UCSD-AML1 (cell line): Measurements from ENCODE around the gene TACR3.
"Not testable (repeated sequence)": the region's sequence is repeated elsewhere in the genome, so short reads cannot be mapped to it uniquely, and the experiment has no call there.

Experiments
- DNase-seq: peaks from one replicate; lab custom pipeline; 2025; ENCODE audit not compliant: unreplicated experiment; lab: John Stamatoyannopoulos, UW

TACR3 gene

DNA sequence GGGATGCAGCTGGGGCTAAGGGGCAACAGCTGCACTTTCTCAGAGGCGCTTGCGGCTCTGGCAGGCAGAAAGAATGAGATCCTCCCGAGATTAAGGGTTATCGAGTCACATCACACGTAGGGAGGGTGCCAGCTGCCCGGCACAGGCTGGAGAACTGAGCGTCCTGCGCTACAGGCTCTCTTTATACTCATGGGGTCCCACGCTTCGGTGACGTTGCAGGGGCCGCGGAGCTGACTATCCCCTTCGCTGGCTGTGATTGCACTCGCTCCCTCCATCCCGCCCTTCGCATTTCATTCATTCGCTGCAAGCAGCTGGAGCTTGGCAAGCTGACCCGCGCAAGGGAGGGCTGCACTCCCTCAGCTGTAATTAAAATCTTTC, at the start of gene TACR3:
TSS of gene TACR3 (minus strand) at position 156 of the 378 bp plus-strand sequence. CDS start 310 bp downstream, outside the sequence.
- no peak for DNase-seq

DNA sequence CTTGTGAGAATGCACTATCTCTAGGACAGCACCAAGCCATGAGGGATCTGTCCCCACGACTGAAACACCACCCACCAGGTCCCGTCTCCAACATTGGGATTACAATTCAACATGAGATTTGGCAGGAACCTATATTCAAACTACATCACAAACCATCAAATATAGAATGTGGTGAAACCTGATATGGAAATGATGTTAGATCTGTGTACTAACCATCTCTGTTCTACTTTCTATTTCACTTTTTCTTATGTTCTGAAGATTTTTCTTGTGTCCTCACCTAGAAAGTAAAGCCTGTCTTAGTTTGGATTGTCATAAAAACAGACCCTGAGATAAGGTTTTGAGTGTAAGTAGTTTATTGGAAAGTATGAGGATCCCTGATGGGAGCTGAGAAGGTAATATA, 37.8 kb upstream of the TACR3 start:
- no peak for DNase-seq

GRCh38 chr4:103756741-103757140, 37.0 kb upstream of the TACR3 start:
- no peak for DNase-seq

DNA sequence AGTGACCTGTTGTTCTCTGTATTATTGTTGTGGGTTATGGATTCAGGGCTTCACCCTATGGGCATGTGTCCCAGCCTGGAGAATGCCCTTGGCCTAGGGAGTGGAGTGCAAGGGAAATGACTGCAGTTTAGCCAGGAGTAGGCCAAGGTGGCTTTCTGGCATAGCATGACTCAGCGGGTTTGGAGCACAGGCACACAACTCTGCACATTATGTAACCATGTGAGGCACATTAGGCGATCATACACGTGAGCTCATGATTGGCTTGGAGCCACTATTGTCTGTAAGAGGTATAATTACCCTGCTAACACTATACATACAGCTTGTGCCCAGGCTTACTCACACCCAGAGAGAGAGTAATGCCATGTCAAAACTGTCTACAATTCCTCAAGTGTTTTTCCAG, 35.1 kb upstream of the TACR3 start:
- no peak for DNase-seq

GRCh38 chr4:103753868-103754653, 34.3 kb upstream of the TACR3 start:
- no peak for DNase-seq

GRCh38 chr4:103723150-103723549, 3.4 kb upstream of the TACR3 start:
- DNase-seq: not testable (repeated sequence)

DNA sequence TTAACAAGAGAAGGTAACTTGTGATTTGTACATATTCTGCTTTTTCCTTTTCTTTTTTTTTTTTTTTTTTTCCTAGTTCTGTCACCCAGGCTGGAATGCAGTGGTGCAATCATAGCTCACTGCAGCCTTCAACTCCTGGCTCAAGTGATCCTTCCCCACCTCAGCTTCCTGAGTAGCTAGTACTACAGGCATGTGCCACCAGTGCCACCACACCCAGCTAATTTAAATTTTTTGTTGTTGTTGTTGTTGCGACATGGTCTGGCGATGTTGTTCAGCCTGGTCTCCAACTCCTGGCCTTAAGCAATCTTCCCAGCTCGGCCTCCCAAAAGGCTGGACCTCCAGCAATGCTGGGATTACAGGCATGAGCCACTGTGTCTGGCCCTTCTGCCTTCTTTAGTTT, 1.5 kb upstream of the TACR3 start:
- DNase-seq: no peak

GRCh38 chr4:103720661-103721060, 876 bp upstream of the TACR3 start:
- DNase-seq: no peak

DNA sequence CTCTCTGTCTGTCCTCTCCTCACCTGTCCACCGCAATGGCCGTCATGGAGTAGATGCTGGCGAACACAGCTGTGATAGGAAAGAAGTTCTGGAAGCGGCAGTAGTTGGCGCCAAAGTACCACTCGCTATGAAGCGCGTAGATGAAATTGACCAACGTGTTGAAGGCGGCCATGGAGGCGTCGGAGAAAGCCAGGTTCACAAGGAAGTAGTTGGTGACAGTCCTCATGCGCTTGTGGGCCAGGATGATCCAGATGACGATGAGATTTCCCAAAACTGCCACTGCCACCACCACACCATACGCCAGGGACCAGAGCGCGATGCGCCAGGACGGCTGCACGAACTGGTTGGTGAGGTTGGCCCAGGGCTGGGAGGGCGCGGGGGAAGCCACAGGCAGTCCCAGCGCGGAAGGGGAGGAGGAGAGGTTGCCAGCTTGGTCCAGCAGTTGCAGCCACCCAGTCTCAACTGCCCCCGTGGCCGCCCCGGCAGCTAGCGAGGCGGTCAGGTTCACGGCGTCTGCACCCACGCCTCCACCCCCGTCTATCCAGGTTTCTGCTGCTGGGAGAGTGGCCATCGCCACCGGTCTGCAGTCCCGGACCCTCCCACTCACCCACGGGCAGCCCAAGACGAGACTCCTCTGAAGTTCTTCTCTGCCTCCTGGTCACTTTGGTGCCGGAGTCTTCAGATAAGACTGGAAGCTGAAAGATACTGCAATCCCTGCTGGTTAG, 518 bp downstream of the TACR3 start:
- no peak for DNase-seq

- no peak for DNase-seq
Observed at GRCh38 chr4:103692615-103693014, 27.2 kb downstream of the TACR3 start.

DNA sequence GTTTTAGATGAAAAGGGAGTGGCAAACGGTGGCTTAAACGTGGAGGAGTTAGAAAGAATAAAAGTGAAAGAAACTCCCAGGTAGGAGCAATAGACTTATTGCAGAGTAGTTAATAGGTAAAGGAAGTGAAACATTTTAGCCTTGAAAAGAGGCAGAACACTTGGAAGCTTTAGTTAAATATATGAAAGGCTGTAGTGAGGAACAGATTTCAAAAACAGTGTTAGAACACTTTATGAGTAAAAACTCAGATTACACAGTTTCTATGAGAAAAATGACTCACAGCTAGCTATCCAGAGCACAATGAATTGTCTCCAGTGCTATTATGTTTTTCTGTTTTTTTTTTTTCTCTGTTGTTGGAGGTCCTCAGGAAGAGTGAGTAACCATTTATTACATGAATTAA, 45.8 kb downstream of the TACR3 start:
- no peak for DNase-seq

GRCh38 chr4:103666764-103667163, 53.0 kb downstream of the TACR3 start:
- not testable (repeated sequence) for DNase-seq

- no peak for DNase-seq
Observed at GRCh38 chr4:103664436-103665075, 55.2 kb downstream of the TACR3 start.

DNA sequence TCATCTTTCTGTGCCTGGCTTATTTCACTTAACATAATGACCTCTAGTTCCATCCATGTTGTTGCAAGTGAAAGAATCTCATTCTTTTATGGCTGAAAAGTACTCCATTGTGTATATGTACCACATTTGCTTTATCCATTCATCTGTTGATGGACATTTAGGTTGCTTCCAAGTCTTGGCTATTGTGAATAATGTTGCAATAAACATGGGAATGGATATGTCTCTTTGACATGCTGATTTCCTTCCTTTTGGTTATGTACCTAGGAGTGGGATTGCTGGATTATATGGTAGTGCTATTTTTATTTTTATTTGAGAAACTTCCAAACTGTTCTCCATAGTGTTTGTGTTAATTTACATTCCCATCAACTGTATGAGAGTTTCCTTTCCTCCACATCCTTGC, 71.2 kb downstream of the TACR3 start:
- no peak for DNase-seq

GRCh38 chr4:103645991-103646390, 73.8 kb downstream of the TACR3 start:
- DNase-seq: no peak

GRCh38 chr4:103634236-103634635, 85.5 kb downstream of the TACR3 start:
- DNase-seq: no peak

GRCh38 chr4:103626296-103626695, 93.5 kb downstream of the TACR3 start:
- DNase-seq: no peak

DNA sequence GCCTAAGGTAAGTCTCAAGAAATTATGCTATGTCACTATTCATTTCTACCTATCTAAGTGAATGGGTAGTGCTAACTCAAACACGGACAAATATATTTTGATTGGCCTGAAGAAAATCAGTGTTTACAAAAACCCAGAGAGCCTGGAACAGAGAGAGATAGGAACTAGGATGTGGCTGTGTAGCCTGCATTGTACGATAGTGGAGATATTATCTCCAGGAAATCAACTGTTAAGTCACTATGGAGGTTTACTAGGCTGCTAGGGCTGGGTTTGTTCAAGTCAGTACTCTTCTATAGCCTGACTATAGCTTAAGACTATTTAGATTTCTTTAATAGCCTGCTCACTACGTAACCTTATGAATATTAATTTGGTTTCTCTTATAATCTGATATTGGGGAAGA, 127.9 kb downstream of the TACR3 start:
- no peak for DNase-seq

GRCh38 chr4:103567591-103567990, 152.2 kb downstream of the TACR3 start:
- no peak for DNase-seq

- not testable (repeated sequence) for DNase-seq
Observed at GRCh38 chr4:103559178-103559577, 160.6 kb downstream of the TACR3 start.
